Lung (tissue), 16 donors: ENCODE data around the gene GRIA1. TPM values are rescaled to one million over a fixed set of nuclear protein-coding genes. Genes with fewer than 3 reads are reported as not detected.

Experiments used
- ATAC-seq: fragments of 200-7000 bp; cut with Tn5 transposase; one replicate; pipeline ENCODE4 v1.9.1; 2020; ENCODE audit warnings: moderate number of reproducible peaks; ENCODE audit not compliant: insufficient read depth, low FRiP score
- DNase-seq, 3 donors: peaks; one replicate each; pipeline ENCODE4 v3.0.0-alpha.2; 2013 to 2017
- H3K27ac ChIP-seq, 2 donors: one replicate each; pipeline ENCODE4 v1.5.1; 2013; ENCODE audit warnings: mild to moderate bottlenecking in 2 of 2, moderate library complexity in 2 of 2, control low read depth in 1 of 2, inconsistent platforms in 1 of 2, low read depth in 1 of 2, low read length in 1 of 2
- H3K27me3 ChIP-seq, 3 donors: one replicate each; pipeline ENCODE4 v1.5.1; 2013; ENCODE audit warnings: low read length in 2 of 3; ENCODE audit not compliant: control insufficient read depth in 3 of 3, insufficient read depth in 3 of 3
- H3K36me3 ChIP-seq, 4 donors: one replicate each; pipeline ENCODE4 v1.5.1; 2013; ENCODE audit warnings: low read length in 4 of 4, mild to moderate bottlenecking in 1 of 4, moderate library complexity in 1 of 4; ENCODE audit not compliant: control insufficient read depth in 4 of 4, insufficient read depth in 4 of 4
- H3K4me1 ChIP-seq, 5 donors: one replicate each; pipeline ENCODE4 v1.5.1; 2013; ENCODE audit warnings: low read length in 5 of 5, mild to moderate bottlenecking in 2 of 5, moderate library complexity in 1 of 5; ENCODE audit not compliant: control insufficient read depth in 5 of 5, insufficient read depth in 5 of 5
- H3K4me3 ChIP-seq: one replicate; pipeline ENCODE4 v1.5.1; 2013; ENCODE audit warnings: mild to moderate bottlenecking, control low read depth, moderate library complexity
- H3K9ac ChIP-seq, 2 donors: one replicate each; pipeline ENCODE4 v1.5.1; 2013; ENCODE audit warnings: low read length in 2 of 2, control low read depth in 1 of 2; ENCODE audit not compliant: insufficient read depth in 1 of 2
- H3K9me3 ChIP-seq, 4 donors: one replicate each; pipeline ENCODE4 v1.5.1; 2013; ENCODE audit warnings: low read length in 3 of 4, mild to moderate bottlenecking in 1 of 4, moderate library complexity in 1 of 4; ENCODE audit not compliant: control insufficient read depth in 4 of 4, insufficient read depth in 3 of 4
- WGBS, 2 donors: extraction: QIAGEN DNeasy Blood & Tissue Kit; methylation state at CpG; one replicate each; pipeline ENCODE4 v1.1.7; 2013; 5-methylcytosine and 5-hydroxymethylcytosine counted together
- long read RNA-seq, 5 donors: transcript quantifications; one replicate each; lab custom pipeline, GENCODE V29; 2026
- polyA plus RNA-seq, 2 donors: library from polyadenylated mRNA; stranded (reverse); fragments of 200-250 nt; gene quantifications; one replicate each; pipeline ENCODE4 v1.2.1, GENCODE V29; 2013
- total RNA-seq, 2 donors: library from RNA; depleted of rRNA in 1 of 2; stranded (reverse); fragments of >200 nt in 1 of 2; gene quantifications; one replicate each; pipeline ENCODE4 v1.2.1, GENCODE V29; 2014 to 2021
- TF ChIP-seq, protein P1 (sequence below): IDR thresholded peaks from 2 replicates; pipeline ENCODE4 v1.5.1; 2012; ENCODE audit warnings: mild to moderate bottlenecking; ENCODE audit errors: control extremely low read depth, extremely low read depth
- donor health status: control.
- donor health status: control.
- donor health status: Bipolar disorder and iron deficiency.
- donor health status: healthy.
- donor health status: DM: yes; HTN: yes; CAD: no.

The GRIA1 gene
- total RNA-seq (10 to 100 TPM in 1 of 2 donors, 1 to 10 TPM in 1; 2.2 to 12.5 TPM), polyA plus RNA-seq (1 to 10 TPM; 1.1 to 1.9 TPM)
- long read RNA-seq, donor 1, partial matches to known transcripts, result 0 of 5 reads
- long read RNA-seq, donor 1, other reads (novel, unspliced or antisense), result 0 of 5 reads
- long read RNA-seq, donor 2, result 0 reads
- long read RNA-seq, donor 3, partial matches to known transcripts, result 0 of 1 reads
- long read RNA-seq, donor 3, other reads (novel, unspliced or antisense), result 0 of 1 reads
- long read RNA-seq, donor 4, result 0 reads
- long read RNA-seq, donor 5, partial matches to known transcripts, result 0 of 2 reads
- long read RNA-seq, donor 5, other reads (novel, unspliced or antisense), result 0 of 2 reads

DNA sequence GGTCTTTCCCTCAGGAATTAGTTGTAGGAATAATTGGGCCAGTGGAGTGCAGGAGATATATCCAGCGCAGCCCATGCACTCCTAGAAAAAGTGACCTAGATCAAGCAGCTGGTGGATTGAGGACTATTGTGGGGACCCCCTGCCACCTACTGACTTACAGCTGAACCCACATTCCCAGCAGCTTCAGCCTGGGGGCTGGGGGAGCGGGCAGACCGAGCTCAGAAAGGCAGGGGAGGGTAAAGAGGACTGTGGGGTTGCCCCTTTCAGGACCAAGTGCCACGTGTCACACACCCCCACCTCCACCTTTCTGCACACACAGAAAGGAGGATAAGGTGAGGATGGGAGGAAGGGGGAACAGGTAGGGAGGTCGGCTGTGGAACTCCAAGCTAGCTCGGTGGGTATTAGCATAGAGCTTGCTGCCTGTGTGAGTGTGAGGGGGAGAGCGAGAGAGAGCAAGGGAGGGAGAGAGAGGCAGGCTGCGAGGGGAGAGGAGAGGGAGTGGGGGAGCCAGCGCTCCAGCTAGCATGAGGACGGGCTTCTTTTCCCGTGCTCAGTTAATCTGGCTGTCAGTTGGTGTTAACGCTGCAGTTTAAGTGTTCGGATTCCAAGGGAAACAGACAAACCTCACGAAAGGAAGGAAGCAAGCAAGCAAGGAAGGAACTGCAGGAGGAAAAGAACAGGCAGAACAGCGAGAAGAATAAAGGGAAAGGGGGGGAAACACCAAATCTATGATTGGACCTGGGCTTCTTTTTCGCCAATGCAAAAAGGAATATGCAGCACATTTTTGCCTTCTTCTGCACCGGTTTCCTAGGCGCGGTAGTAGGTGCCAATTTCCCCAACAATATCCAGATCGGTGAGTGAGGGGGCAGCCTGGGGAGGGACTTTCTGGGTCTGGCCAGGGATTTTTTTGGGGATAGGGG, at the start of gene GRIA1:
TSS of gene GRIA1 (plus strand) at position 553 of the 920 bp plus-strand sequence.
- TF ChIP-seq, protein P1, sequence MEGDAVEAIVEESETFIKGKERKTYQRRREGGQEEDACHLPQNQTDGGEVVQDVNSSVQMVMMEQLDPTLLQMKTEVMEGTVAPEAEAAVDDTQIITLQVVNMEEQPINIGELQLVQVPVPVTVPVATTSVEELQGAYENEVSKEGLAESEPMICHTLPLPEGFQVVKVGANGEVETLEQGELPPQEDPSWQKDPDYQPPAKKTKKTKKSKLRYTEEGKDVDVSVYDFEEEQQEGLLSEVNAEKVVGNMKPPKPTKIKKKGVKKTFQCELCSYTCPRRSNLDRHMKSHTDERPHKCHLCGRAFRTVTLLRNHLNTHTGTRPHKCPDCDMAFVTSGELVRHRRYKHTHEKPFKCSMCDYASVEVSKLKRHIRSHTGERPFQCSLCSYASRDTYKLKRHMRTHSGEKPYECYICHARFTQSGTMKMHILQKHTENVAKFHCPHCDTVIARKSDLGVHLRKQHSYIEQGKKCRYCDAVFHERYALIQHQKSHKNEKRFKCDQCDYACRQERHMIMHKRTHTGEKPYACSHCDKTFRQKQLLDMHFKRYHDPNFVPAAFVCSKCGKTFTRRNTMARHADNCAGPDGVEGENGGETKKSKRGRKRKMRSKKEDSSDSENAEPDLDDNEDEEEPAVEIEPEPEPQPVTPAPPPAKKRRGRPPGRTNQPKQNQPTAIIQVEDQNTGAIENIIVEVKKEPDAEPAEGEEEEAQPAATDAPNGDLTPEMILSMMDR, result no peak
- WGBS, 2 donors, result 11 to 18% methylated on average over 20 of the region's 20 CpGs
- peaks cover 0 to 14% (median 2%) of the 10 kb centered on the region in 3 donors for H3K27me3 ChIP-seq
- H3K36me3 ChIP-seq, result no peaks in the 10 kb centered on the region
- DNase-seq, result peak; percentile 38 to 68 (median 56)
- ATAC-seq, result no peak
- peak within 1 kb of the TSS; percentile 14 for H3K4me3 ChIP-seq
- peaks cover 0 to 18% (median 3%) of the 10 kb centered on the region in 5 donors for H3K4me1 ChIP-seq
- no peak within 1 kb of the TSS for H3K27ac ChIP-seq
- H3K9ac ChIP-seq, result peak within 1 kb of the TSS in 1 of 2 donors; percentile 65
- H3K9me3 ChIP-seq, result no peaks in the 10 kb centered on the region

DNA sequence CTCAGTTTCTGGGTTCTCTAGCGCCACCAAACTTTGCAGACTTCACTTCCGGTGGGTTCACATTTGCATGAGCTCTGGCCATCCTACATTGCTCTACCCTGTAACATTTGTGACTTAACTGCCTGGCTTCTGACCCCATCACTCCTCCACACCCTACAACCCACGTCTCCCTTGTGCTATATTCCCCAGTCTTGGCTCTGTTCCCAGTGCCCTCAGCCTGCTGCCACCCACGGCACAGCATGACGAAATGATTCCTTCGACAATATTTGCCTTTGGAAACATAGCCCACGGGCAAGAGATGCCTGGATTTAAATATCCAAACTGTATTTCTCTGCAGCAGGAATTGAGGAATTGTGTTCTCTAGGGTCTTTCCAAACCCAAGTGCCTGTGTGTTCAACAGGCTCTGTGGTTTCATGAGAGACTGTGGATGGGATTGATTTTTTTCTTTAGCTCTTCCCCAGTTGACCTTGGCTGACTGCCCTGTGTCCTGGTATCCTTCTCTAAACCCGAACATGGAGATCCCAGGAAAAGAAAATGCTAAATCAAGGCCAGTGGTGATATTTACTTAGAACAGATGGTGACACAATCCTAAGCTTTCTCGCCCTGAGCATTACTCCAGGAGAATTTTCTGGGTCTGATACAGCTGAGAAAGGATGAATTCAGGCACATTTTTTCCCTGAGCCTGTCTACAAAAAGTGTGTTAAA, 44.4 kb upstream of the GRIA1 start:
- H3K36me3 ChIP-seq, result no peaks in the 10 kb centered on the region
- H3K4me1 ChIP-seq, result peaks cover 0 to 8% (median 0%) of the 10 kb centered on the region in 5 donors
- peak overlapping the region; percentile 3 for H3K4me3 ChIP-seq
- H3K27me3 ChIP-seq, result no peaks in the 10 kb centered on the region
- ATAC-seq, result peak; percentile 41
- TF ChIP-seq, protein P1, result no peak
- no peaks in the 10 kb centered on the region for H3K9me3 ChIP-seq
- DNase-seq, result peak; percentile 16 to 47 (median 39)
- no peak overlapping the region for H3K9ac ChIP-seq
- 40 to 60% methylated on average over 9 of the region's 9 CpGs for WGBS, 2 donors
- H3K27ac ChIP-seq, result no peak overlapping the region

DNA sequence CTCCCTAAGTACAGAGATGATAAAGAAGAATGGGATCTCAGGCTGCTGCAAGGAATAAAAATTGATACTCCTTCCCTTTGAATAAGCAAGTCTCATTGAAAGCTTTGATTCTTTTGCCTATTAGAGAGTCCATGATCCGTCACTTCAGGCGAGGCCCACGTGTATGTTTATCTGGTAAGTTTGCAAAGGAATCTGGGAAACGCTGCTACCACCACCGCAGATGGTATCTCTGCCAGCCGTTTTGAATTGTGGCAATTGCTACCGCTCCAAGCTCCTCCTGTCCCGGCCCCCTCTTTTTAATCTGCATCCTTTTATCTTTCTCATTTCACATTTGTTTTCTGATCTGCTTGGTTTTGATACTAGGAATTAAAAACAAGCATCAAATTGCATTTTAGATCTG, 42.9 kb upstream of the GRIA1 start:
- DNase-seq, result no peak
- H3K27ac ChIP-seq, result no peak overlapping the region
- no peak for ATAC-seq
- no peaks in the 10 kb centered on the region for H3K36me3 ChIP-seq
- no peak overlapping the region for H3K4me3 ChIP-seq
- TF ChIP-seq, protein P1, result no peak
- H3K9ac ChIP-seq, result no peak overlapping the region
- H3K4me1 ChIP-seq, result peaks cover 0 to 8% (median 0%) of the 10 kb centered on the region in 5 donors
- H3K27me3 ChIP-seq, result no peaks in the 10 kb centered on the region
- WGBS, 2 donors, result 79 to 80% methylated on average over 8 of the region's 8 CpGs
- no peaks in the 10 kb centered on the region for H3K9me3 ChIP-seq
